Large intestine (tissue), 3 donors: Measurements from ENCODE around the gene SLC16A2. TPM values are rescaled to one million over a fixed set of nuclear protein-coding genes. Genes with fewer than 3 reads are reported as not detected.
"Not testable (repeated sequence)": the region's sequence is repeated elsewhere in the genome, so short reads cannot be mapped to it uniquely, and the experiment has no call there.

Source experiments
- DNase-seq, 2 donors: peaks; one replicate each; pipeline versions ENCODE4 v3.0.0 to v3.0.0-alpha.2; 2013
- H3K27ac ChIP-seq: one replicate; pipeline ENCODE4 v1.5.1; 2013; ENCODE audit warnings: low read length
- H3K27me3 ChIP-seq: 2 replicates; pipeline ENCODE4 v1.6.1; 2013; ENCODE audit warnings: low read length; ENCODE audit not compliant: control insufficient read depth, insufficient read depth
- H3K36me3 ChIP-seq: 2 replicates; pipeline ENCODE4 v1.6.1; 2013; ENCODE audit warnings: low read length; ENCODE audit not compliant: control insufficient read depth, insufficient read depth
- H3K4me1 ChIP-seq: one replicate; pipeline ENCODE4 v1.6.1; 2013; ENCODE audit warnings: low read length; ENCODE audit not compliant: control insufficient read depth, insufficient read depth
- H3K4me3 ChIP-seq: one replicate; pipeline ENCODE4 v1.5.1; 2013; ENCODE audit warnings: low read length
- H3K9me3 ChIP-seq: one replicate; pipeline ENCODE4 v1.6.1; 2013; ENCODE audit warnings: mild to moderate bottlenecking, low read depth, low read length, moderate library complexity; ENCODE audit not compliant: control insufficient read depth
- WGBS: methylation state at CpG from one replicate; pipeline ENCODE4 v1.1.5; 2013; ENCODE audit warnings: low lambda C conversion rate; ENCODE audit not compliant: insufficient coverage; 5-methylcytosine and 5-hydroxymethylcytosine counted together
- polyA plus RNA-seq: library from polyadenylated mRNA; unstranded; fragments of 120-200 nt; gene quantifications from one replicate; pipeline ENCODE4 v1.2.1, GENCODE V29; 2013

SLC16A2 gene
- polyA plus RNA-seq, 1 donor, result 7.2 TPM

GRCh38 chrX:74454233-74454632, 32.9 kb downstream of the SLC16A2 start:
- not testable (repeated sequence) for H3K36me3 ChIP-seq, H3K27me3 ChIP-seq, H3K4me1 ChIP-seq, H3K4me3 ChIP-seq, H3K27ac ChIP-seq, DNase-seq, H3K9me3 ChIP-seq
- WGBS, result no CpG with 5 or more reads among the region's 3 CpGs

- DNase-seq, result no peak
- WGBS, result no CpG with 5 or more reads among the region's 1 CpG
- H3K27me3 ChIP-seq, result no peaks in the 10 kb centered on the region
- no peak overlapping the region for H3K27ac ChIP-seq
- no peaks in the 10 kb centered on the region for H3K4me1 ChIP-seq
- no peak overlapping the region for H3K4me3 ChIP-seq
- H3K36me3 ChIP-seq, result no peaks in the 10 kb centered on the region
- H3K9me3 ChIP-seq, result no peaks in the 10 kb centered on the region
Measured at GRCh38 chrX:74458736-74459135, 37.4 kb downstream of the SLC16A2 start.

GRCh38 chrX:74461384-74461783, 40.1 kb downstream of the SLC16A2 start:
- 92% methylated on average over 2 of the region's 4 CpGs for WGBS
- H3K9me3 ChIP-seq, result no peaks in the 10 kb centered on the region
- H3K4me3 ChIP-seq, result no peak overlapping the region
- no peaks in the 10 kb centered on the region for H3K27me3 ChIP-seq
- no peaks in the 10 kb centered on the region for H3K4me1 ChIP-seq
- no peak overlapping the region for H3K27ac ChIP-seq
- no peak for DNase-seq
- H3K36me3 ChIP-seq, result no peaks in the 10 kb centered on the region

- no peaks in the 10 kb centered on the region for H3K4me1 ChIP-seq
- no peak overlapping the region for H3K27ac ChIP-seq
- no CpG with 5 or more reads among the region's 1 CpG for WGBS
Measured at GRCh38 chrX:74464722-74465121, 43.4 kb downstream of the SLC16A2 start.

GRCh38 chrX:74465424-74465823, 44.1 kb downstream of the SLC16A2 start:
- no peaks in the 10 kb centered on the region for H3K9me3 ChIP-seq
- no peaks in the 10 kb centered on the region for H3K36me3 ChIP-seq
- no peak for DNase-seq
- H3K27ac ChIP-seq, result no peak overlapping the region
- H3K4me1 ChIP-seq, result no peaks in the 10 kb centered on the region
- WGBS, result no CpG with 5 or more reads among the region's 1 CpG
- no peaks in the 10 kb centered on the region for H3K27me3 ChIP-seq
- no peak overlapping the region for H3K4me3 ChIP-seq

More at GRCh38 chrX:74464722-74465121, 43.4 kb downstream of the SLC16A2 start:
- Histone ChIP-seq H3K36me3 (no peaks in the 10 kb centered on the region), H3K4me3 (no peak overlapping the region), H3K27me3 (no peaks in the 10 kb centered on the region), H3K9me3 (no peaks in the 10 kb centered on the region)
- DNase-seq, result no peak

- Histone ChIP-seq H3K27me3 (no peaks in the 10 kb centered on the region), H3K4me1 (no peaks in the 10 kb centered on the region), H3K36me3 (no peaks in the 10 kb centered on the region), H3K27ac (no peak overlapping the region), H3K4me3 (no peak overlapping the region), H3K9me3 (no peaks in the 10 kb centered on the region)
- DNase-seq, result no peak
Measured at GRCh38 chrX:74467656-74468055, 46.4 kb downstream of the SLC16A2 start.

- DNase-seq, H3K9me3 ChIP-seq, H3K36me3 ChIP-seq, H3K27me3 ChIP-seq, H3K4me1 ChIP-seq, H3K27ac ChIP-seq, H3K4me3 ChIP-seq: not testable (repeated sequence)
- no CpG with 5 or more reads among the region's 2 CpGs for WGBS
Measured at GRCh38 chrX:74473116-74473515, 51.8 kb downstream of the SLC16A2 start.

GRCh38 chrX:74490247-74490646, 69.0 kb downstream of the SLC16A2 start:
- no peaks in the 10 kb centered on the region for H3K36me3 ChIP-seq
- peaks cover 4% of the 10 kb centered on the region for H3K4me1 ChIP-seq
- WGBS, result no CpG with 5 or more reads among the region's 1 CpG
- H3K27me3 ChIP-seq, result no peaks in the 10 kb centered on the region
- no peak for DNase-seq
- no peak overlapping the region for H3K27ac ChIP-seq
- H3K9me3 ChIP-seq, result no peaks in the 10 kb centered on the region
- no peak overlapping the region for H3K4me3 ChIP-seq

GRCh38 chrX:74492720-74493201, 71.5 kb downstream of the SLC16A2 start:
- DNase-seq, result no peak
- Histone ChIP-seq H3K4me3 (no peak overlapping the region), H3K36me3 (no peaks in the 10 kb centered on the region), H3K9me3 (no peaks in the 10 kb centered on the region), H3K4me1 (peaks cover 4% of the 10 kb centered on the region), H3K27ac (no peak overlapping the region), H3K27me3 (no peaks in the 10 kb centered on the region)
- WGBS, result no CpG with 5 or more reads among the region's 3 CpGs

GRCh38 chrX:74493806-74494205, 72.5 kb downstream of the SLC16A2 start:
- H3K27me3 ChIP-seq, result no peaks in the 10 kb centered on the region
- H3K27ac ChIP-seq, result no peak overlapping the region
- no peaks in the 10 kb centered on the region for H3K36me3 ChIP-seq
- DNase-seq, result no peak
- no peaks in the 10 kb centered on the region for H3K9me3 ChIP-seq
- H3K4me1 ChIP-seq, result peaks cover 4% of the 10 kb centered on the region
- H3K4me3 ChIP-seq, result no peak overlapping the region
- no CpG with 5 or more reads among the region's 3 CpGs for WGBS

GRCh38 chrX:74498924-74499323, 77.6 kb downstream of the SLC16A2 start:
- H3K36me3 ChIP-seq, result no peaks in the 10 kb centered on the region
- H3K27me3 ChIP-seq, result no peaks in the 10 kb centered on the region
- no peak overlapping the region for H3K4me3 ChIP-seq
- DNase-seq, result no peak
- no peak overlapping the region for H3K27ac ChIP-seq
- H3K9me3 ChIP-seq, result no peaks in the 10 kb centered on the region
- H3K4me1 ChIP-seq, result no peaks in the 10 kb centered on the region
